AG09319 (cell line): ENCODE results near the gene MCM6.
"Not testable (repeated sequence)": the region's sequence is repeated elsewhere in the genome, so short reads cannot be mapped to it uniquely, and the experiment has no call there.

Experiments used
- DNase-seq: peaks from one replicate; pipeline ENCODE4 v3.0.0-alpha.2; 2010; ENCODE audit warnings: low read depth; ENCODE audit errors: extremely low read depth
- TF ChIP-seq, protein P1 (sequence below): IDR thresholded peaks from 2 replicates; pipeline ENCODE4 v1.5.1; 2011; ENCODE audit warnings: low read depth, mild to moderate bottlenecking, inconsistent platforms, low read length, moderate library complexity

The MCM6 gene

DNA sequence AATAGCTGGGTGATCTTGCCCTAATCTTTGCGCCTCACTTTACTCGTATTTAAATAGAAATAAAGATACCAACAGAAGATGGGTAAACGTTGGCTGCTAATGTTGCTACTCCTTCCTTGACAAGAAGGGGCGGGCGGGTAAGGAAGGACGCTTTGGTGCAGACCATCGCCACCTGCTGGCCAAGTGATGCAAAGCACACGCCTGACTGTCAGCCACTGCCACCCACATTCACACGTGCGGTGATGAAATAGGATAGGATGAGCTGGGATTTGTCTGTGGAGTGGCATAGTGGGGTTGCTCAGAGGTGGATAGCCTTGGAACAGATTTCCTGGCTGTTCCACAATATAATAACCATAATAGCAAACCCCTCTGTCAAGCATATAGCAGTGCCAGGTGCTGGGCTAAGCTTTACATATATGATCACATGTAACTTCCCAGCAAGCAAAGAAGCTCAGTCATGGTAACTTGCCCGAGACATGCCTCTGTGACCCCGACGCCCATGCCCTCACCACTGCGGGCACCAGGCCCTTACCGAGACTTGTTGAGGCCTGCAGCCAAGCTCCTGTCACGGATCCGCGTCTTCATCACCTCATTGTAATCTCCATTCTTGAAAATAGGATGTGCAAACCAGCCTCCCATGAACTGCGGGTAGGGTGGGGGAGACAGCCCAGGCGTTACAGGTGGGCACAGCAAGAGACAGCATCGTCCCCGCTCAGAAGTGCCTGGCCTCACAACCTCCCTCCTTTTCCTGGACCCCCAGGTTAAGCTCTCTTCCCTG lies 78.6 kb downstream of the MCM6 start:
- peak; percentile 36 for DNase-seq
- TF ChIP-seq, protein P1, sequence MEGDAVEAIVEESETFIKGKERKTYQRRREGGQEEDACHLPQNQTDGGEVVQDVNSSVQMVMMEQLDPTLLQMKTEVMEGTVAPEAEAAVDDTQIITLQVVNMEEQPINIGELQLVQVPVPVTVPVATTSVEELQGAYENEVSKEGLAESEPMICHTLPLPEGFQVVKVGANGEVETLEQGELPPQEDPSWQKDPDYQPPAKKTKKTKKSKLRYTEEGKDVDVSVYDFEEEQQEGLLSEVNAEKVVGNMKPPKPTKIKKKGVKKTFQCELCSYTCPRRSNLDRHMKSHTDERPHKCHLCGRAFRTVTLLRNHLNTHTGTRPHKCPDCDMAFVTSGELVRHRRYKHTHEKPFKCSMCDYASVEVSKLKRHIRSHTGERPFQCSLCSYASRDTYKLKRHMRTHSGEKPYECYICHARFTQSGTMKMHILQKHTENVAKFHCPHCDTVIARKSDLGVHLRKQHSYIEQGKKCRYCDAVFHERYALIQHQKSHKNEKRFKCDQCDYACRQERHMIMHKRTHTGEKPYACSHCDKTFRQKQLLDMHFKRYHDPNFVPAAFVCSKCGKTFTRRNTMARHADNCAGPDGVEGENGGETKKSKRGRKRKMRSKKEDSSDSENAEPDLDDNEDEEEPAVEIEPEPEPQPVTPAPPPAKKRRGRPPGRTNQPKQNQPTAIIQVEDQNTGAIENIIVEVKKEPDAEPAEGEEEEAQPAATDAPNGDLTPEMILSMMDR, result peak; percentile 97

DNA sequence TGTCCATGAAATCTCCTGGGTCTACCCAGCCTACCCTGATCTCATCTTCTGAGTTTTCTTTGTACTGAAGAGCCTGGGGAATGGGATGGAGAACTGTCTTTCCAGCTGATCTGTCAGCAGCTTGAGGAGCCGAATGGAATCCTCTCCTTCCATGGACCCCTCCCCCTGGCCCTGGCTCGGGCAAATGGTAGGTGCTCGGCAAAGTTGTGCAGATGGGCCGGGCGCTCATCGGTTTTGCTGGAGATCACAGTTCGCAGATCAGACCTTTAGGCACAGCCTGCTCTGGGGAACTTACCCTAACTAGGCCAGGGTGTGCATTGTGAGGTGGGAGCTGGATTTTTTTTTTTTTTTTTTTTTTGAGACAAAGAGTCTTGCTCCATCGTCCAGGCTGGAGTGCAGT lies 79.6 kb downstream of the MCM6 start:
- DNase-seq, result no peak
- TF ChIP-seq, protein P1, result no peak

DNA sequence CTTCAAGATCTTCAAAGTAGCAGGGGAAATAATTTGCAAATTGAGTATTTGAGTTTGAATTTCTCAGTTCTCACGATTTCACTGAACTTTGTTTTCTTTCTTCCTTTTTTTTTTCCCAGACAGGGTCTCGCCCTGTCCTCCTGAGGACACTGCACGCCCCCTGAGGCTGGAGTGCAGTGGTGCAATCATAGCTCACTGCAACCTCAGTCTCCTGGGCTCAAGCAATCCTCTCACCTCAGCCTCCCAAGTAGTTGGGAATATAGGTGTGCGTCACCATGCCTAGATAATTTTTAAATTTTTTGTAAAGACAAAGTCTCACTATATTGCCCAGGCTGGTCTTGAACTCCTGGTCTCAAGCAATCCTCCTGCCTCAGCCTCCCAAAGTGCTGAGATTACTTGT lies 80.6 kb downstream of the MCM6 start:
- DNase-seq, result not testable (repeated sequence)

DNA sequence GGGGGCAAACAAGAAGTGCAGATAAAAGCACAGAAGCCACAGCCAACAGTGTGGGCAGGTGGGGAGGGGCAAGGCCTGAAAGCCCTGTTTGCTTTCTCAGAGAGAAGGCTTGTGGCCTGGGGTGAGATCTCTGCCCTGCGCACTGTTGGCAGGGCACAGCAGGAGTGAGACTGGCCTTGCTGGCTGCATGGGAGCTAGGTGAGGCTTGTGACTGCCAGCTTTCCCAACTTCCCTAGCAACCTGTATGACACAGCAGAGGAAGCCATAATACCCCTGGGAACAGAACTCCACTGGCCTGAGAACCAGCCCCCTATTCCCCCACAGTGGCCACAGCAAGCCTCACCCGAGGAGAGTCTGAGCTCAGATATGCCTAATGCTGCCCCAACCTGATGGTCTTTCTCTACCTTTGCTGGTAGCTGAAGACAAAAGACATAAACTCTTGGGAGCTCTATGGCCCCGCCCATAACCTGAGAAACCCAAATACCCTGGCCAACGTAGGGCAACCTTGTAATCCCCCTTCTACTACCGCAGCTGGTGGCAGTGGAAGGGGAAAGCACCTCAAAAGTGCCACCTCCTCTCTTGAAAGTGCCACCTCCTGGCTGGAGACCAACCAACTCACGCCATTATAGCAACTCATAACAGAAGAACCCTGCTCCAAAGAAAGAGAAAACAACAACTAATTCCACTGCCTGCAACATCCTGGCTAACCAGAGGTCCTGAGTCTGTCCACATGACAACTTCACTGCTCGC lies 83.7 kb downstream of the MCM6 start:
- TF ChIP-seq, protein P1, result no peak
- no peak for DNase-seq

DNA sequence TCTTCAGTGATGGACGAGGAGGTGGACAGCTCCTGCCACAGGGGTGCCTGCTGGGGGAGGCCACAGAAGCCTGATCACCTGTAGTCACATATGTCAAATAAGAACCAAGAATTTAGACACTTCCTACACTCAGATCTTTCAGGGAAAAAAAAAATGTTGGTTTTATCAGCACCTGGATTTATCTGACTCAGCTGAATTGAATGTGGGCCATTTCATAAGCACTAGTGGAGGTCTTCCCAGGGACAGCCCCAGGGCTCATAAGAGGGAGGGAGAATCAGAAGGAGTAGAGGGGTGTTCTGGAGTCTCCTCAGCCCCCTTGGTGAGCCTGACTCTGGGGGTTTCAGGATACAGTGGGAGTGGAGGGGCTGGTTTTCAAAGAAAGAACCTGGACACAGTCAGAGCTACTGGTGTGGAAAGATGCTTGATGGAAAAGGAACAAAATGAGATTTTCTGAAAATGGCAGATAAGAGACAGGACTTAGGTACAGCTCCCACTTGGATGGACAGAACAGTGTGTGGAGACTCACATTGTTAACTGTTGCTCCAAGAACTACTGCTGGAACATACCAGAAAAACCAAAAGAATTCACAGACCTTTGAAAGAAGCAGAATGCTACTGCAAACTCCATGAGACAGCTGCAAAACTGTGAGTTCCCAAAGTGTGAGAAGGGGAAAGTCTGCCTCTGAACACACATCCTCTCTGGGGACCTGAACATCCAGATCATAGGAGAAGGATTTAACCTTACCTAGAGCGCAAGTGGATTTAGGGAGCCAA lies 84.6 kb downstream of the MCM6 start:
- no peak for DNase-seq

DNA sequence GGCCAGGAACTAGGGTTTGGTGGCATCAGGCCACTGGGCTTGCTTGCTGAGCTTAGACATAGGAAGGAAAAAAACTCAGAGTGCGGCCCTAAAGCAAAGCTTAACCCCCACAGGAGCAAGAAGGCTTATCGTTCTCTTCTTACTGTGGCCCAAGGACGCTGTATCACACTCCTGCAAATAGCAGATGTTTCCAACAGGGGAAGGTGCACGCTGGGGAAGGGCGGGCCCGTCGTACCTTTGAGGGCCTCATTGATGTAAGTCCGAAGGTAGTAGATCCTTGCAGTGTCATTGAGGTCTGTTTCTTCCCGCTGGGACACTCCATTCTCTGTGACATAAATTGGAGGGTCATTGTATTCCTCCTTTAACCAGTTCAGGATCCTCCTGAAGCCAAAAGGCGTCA lies 85.8 kb downstream of the MCM6 start:
- DNase-seq, result no peak
- TF ChIP-seq, protein P1, result no peak

More for the DNA sequence above, 84.6 kb downstream of the MCM6 start:
- TF ChIP-seq, protein P1, result no peak
